HL-60 (cell line): ENCODE measurements around the gene SRP54.
"Not testable (repeated sequence)": the region's sequence is repeated elsewhere in the genome, so short reads cannot be mapped to it uniquely, and the experiment has no call there.

Experiments used
- DNase-seq, 2 experiments: peaks; one replicate each; pipeline ENCODE4 v3.0.0-alpha.2; 2010 to 2020; ENCODE audit warnings: low read depth in 1 of 2, low spot score in 1 of 2
- H3K27ac ChIP-seq: fragments of 250-450 bp; sonication (Bioruptor Pico); replicated peaks from 2 replicates; pipeline ENCODE4 v1.5.1; 2020; ENCODE audit warnings: mild to moderate bottlenecking, moderate library complexity
- H3K27me3 ChIP-seq: fragments of 250-450 bp; sonication (Bioruptor Pico); 2 replicates; pipeline ENCODE4 v1.5.1; 2021; ENCODE audit warnings: mild to moderate bottlenecking, moderate library complexity; ENCODE audit not compliant: insufficient read depth, poor library complexity, severe bottlenecking
- H3K4me3 ChIP-seq: replicated peaks from 2 replicates; pipeline ENCODE4 v1.5.1; 2011; ENCODE audit warnings: mild to moderate bottlenecking, control low read depth, low read length; ENCODE audit not compliant: insufficient read depth
- GABPA ChIP-seq: IDR thresholded peaks from 2 replicates; pipeline ENCODE4 v1.6.1; 2012; ENCODE audit warnings: low read depth
- POLR2AphosphoS5 ChIP-seq: IDR thresholded peaks from 2 replicates; pipeline ENCODE4 v1.6.1; 2012; ENCODE audit warnings: low read depth
- SPI1 ChIP-seq: IDR thresholded peaks from 2 replicates; pipeline ENCODE4 v1.6.1; 2012; ENCODE audit warnings: low read depth, mild to moderate bottlenecking, borderline replicate concordance
- TF ChIP-seq, protein P1 (sequence below): IDR thresholded peaks from 2 replicates; pipeline ENCODE4 v1.6.1; 2012; ENCODE audit warnings: low read depth; ENCODE audit not compliant: insufficient replicate concordance
- TF ChIP-seq, protein P2 (sequence below): IDR thresholded peaks from one replicate; pipeline ENCODE4 v1.5.1; 2011; ENCODE audit warnings: low read length, control low read depth, inconsistent platforms; ENCODE audit not compliant: insufficient read depth

SRP54 gene

DNA sequence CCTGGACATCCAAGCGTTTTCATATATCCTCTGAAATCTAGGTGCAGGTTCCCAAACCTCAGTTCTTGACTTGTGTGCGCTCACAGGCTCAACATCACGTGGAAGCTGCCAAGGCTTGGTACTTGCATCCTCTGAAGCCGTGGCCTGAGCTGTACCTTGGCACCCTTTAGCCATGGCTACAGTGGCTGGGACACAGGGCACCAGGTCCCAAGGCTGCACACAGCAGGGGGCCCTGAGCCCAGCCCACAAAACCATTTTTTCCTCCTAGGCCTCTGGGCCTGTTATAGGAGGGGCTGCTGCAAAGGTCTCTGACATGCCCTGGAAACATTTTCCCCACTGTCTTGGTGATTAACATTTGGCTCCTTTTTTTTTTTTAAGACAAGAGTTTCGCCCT lies 51.6 kb downstream of the SRP54 start:
- Histone ChIP-seq H3K27ac (no peak overlapping the region), H3K27me3 (no peaks in the 10 kb centered on the region), H3K4me3 (no peak overlapping the region)
- TF ChIP-seq, protein P1, sequence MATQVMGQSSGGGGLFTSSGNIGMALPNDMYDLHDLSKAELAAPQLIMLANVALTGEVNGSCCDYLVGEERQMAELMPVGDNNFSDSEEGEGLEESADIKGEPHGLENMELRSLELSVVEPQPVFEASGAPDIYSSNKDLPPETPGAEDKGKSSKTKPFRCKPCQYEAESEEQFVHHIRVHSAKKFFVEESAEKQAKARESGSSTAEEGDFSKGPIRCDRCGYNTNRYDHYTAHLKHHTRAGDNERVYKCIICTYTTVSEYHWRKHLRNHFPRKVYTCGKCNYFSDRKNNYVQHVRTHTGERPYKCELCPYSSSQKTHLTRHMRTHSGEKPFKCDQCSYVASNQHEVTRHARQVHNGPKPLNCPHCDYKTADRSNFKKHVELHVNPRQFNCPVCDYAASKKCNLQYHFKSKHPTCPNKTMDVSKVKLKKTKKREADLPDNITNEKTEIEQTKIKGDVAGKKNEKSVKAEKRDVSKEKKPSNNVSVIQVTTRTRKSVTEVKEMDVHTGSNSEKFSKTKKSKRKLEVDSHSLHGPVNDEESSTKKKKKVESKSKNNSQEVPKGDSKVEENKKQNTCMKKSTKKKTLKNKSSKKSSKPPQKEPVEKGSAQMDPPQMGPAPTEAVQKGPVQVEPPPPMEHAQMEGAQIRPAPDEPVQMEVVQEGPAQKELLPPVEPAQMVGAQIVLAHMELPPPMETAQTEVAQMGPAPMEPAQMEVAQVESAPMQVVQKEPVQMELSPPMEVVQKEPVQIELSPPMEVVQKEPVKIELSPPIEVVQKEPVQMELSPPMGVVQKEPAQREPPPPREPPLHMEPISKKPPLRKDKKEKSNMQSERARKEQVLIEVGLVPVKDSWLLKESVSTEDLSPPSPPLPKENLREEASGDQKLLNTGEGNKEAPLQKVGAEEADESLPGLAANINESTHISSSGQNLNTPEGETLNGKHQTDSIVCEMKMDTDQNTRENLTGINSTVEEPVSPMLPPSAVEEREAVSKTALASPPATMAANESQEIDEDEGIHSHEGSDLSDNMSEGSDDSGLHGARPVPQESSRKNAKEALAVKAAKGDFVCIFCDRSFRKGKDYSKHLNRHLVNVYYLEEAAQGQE, result no peak
- no peak for TF ChIP-seq POLR2AphosphoS5
- TF ChIP-seq GABPA, result no peak
- TF ChIP-seq, protein P2, sequence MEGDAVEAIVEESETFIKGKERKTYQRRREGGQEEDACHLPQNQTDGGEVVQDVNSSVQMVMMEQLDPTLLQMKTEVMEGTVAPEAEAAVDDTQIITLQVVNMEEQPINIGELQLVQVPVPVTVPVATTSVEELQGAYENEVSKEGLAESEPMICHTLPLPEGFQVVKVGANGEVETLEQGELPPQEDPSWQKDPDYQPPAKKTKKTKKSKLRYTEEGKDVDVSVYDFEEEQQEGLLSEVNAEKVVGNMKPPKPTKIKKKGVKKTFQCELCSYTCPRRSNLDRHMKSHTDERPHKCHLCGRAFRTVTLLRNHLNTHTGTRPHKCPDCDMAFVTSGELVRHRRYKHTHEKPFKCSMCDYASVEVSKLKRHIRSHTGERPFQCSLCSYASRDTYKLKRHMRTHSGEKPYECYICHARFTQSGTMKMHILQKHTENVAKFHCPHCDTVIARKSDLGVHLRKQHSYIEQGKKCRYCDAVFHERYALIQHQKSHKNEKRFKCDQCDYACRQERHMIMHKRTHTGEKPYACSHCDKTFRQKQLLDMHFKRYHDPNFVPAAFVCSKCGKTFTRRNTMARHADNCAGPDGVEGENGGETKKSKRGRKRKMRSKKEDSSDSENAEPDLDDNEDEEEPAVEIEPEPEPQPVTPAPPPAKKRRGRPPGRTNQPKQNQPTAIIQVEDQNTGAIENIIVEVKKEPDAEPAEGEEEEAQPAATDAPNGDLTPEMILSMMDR, result no peak
- TF ChIP-seq SPI1, result no peak
- DNase-seq, result no peak

DNA sequence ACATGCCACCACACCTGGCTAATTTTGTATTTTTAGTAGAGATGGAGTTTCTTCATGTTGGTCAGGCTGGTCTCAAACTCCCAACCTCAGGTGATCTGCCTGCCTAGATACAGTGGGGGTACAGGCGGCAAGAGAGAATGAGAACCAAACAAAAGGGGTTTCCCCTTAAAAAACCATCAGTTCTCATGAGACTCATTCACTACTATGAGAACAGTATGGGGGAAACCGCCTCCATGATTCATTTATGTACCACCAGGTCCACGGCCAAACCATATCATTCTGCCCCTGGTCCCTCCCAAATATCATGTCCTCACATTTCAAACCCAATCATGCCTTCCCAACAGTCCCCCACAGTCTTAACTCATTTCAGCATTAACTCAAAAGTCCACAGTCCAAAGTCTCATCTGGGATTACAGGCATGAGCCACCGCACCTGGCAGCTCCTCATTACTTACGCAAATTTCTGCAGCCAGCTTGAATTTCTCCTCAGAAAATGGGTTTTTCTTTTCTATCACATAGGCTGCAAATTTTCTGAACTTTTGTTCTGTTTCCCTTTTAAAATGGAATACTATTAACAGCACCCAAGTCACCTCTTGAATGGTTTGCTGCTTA lies 52.3 kb downstream of the SRP54 start:
- not testable (repeated sequence) for H3K27me3 ChIP-seq, H3K27ac ChIP-seq, H3K4me3 ChIP-seq, DNase-seq

DNA sequence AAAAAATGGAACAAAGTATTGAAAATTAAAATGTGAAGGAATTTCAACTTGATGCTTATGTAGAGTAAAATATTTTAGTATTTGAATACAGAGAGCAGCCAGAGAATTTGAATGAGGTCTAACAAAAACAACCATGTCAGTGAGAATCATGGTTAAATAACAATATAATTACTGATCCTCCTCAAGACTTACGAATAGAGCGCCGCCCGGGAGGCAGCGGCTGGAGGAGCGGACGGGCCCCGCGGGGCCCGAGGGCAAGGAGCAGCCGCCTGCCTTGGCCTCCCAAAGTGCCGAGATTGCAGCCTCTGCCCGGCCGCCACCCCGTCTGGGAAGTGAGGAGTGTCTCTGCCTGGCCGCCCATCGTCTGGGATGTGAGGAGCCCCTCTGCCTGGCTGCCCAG lies 55.5 kb downstream of the SRP54 start:
- not testable (repeated sequence) for H3K27ac ChIP-seq, DNase-seq, H3K27me3 ChIP-seq, H3K4me3 ChIP-seq

DNA sequence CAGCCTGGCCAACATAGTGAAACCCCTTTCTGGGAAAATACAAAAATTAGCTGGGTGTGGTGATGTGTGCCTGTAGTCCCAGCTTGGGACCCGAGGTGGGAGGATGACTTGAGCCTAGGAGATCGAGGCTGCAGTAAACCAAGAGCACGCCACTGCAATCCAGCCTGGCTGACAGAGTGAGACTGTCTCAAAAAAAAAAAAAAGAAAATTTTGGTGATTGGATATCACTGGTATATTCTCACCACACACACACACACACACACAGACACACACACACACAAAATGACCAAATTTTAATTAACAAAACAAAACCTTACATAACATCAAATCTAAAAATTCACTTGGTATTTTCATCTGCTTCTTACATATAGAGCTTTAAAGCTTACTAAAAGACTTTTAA lies 59.8 kb downstream of the SRP54 start:
- 0 out of 2 replicates have a peak overlapping the region, but pooled peaks have one; percentile 1 for H3K27ac ChIP-seq
- no peak overlapping the region for H3K4me3 ChIP-seq
- no peak for TF ChIP-seq SPI1
- TF ChIP-seq GABPA, result no peak
- TF ChIP-seq, protein P2, result no peak
- TF ChIP-seq POLR2AphosphoS5, result no peak
- TF ChIP-seq, protein P1, result no peak
- DNase-seq, result no peak
- no peaks in the 10 kb centered on the region for H3K27me3 ChIP-seq

DNA sequence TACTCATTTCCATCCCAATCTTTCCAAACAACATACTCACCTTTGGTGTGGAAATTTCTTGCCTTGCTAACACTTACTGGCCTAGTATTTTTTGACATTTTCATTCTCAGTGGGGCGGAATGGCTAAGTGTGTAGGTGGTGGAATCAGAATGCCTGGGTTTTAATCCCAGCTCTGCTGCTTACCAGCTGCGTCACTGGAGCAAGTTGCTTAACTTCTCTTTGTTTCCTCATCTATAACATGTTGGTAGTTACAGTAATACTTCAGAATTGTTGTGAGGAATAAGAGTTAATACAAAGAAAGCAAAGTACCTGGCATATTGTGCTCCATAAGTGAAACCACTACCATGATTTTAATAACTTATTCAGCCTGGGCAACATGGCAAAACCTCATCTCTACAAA lies 60.3 kb downstream of the SRP54 start:
- H3K27me3 ChIP-seq, result no peaks in the 10 kb centered on the region
- no peak overlapping the region for H3K4me3 ChIP-seq
- 0 out of 2 replicates have a peak overlapping the region, but pooled peaks have one; percentile 1 for H3K27ac ChIP-seq
- DNase-seq, result peak; percentile 13 to 53
- TF ChIP-seq, protein P1, result no peak
- TF ChIP-seq SPI1, result no peak
- TF ChIP-seq POLR2AphosphoS5, result no peak
- TF ChIP-seq GABPA, result no peak
- TF ChIP-seq, protein P2, result no peak
